ENCODE data around the gene POU6F2. TPM values are rescaled to one million over a fixed set of nuclear protein-coding genes. Genes with fewer than 3 reads are reported as not detected.

The POU6F2 gene
- total RNA-seq, 1 donor from 2014 or later = 0.44 TPM

- intact Hi-C loops (cut with micrococcal nuclease) = no loop called here
- H3K36me3 ChIP-seq = no peaks in the 10 kb centered on the region
- no peak for DNase-seq
- peaks cover 18% of the 10 kb centered on the region for H3K27me3 ChIP-seq (ENCODE audit: low read depth)
- H3K27ac ChIP-seq (replicated peaks) = no peak overlapping the region
- TF ChIP-seq, protein P1, sequence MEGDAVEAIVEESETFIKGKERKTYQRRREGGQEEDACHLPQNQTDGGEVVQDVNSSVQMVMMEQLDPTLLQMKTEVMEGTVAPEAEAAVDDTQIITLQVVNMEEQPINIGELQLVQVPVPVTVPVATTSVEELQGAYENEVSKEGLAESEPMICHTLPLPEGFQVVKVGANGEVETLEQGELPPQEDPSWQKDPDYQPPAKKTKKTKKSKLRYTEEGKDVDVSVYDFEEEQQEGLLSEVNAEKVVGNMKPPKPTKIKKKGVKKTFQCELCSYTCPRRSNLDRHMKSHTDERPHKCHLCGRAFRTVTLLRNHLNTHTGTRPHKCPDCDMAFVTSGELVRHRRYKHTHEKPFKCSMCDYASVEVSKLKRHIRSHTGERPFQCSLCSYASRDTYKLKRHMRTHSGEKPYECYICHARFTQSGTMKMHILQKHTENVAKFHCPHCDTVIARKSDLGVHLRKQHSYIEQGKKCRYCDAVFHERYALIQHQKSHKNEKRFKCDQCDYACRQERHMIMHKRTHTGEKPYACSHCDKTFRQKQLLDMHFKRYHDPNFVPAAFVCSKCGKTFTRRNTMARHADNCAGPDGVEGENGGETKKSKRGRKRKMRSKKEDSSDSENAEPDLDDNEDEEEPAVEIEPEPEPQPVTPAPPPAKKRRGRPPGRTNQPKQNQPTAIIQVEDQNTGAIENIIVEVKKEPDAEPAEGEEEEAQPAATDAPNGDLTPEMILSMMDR (IDR thresholded peaks at IDR 0.05; ENCODE audit: borderline replicate concordance) = no peak
- no peak overlapping the region for H3K4me3 ChIP-seq
- no peaks in the 10 kb centered on the region for H3K9me3 ChIP-seq (replicated peaks)
- no peaks in the 10 kb centered on the region for H3K4me1 ChIP-seq
Measured at GRCh38 chr7:39509912-39510311, 532.2 kb downstream of the POU6F2 start.

DNA sequence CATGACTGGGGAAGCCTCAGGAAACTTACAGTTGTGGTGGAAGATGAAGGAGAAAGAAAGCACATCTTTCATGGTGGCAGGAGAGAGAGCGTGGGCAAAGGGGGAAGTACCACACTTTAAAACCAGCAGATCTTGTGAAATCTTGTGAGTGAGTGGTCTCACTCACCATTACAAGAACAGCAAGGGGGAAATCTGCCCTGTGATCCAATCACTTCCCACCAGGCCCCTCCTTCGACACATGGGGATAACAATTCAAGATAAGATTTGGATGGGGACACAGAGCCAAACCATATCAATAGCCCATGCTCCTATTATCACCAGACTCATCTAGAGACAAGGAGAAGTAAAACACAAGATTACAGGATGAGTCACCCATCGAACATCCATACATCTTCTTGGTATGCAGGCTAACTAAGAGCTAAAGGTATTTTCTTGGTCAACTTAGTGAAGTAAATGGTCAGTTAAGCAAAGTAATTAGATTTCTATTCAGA is 533.2 kb downstream of the POU6F2 start:
- intact Hi-C loops (cut with micrococcal nuclease) = no loop called here
- H3K27me3 ChIP-seq (ENCODE audit: low read depth) = peaks cover 23% of the 10 kb centered on the region
- no peak for DNase-seq
- no peak overlapping the region for H3K27ac ChIP-seq (replicated peaks)
- peaks cover 3% of the 10 kb centered on the region for H3K9me3 ChIP-seq (replicated peaks)
- H3K4me1 ChIP-seq = no peaks in the 10 kb centered on the region
- TF ChIP-seq, protein P1 (IDR thresholded peaks at IDR 0.05; ENCODE audit: borderline replicate concordance) = no peak
- H3K4me3 ChIP-seq = no peak overlapping the region
- H3K36me3 ChIP-seq = no peaks in the 10 kb centered on the region

DNA sequence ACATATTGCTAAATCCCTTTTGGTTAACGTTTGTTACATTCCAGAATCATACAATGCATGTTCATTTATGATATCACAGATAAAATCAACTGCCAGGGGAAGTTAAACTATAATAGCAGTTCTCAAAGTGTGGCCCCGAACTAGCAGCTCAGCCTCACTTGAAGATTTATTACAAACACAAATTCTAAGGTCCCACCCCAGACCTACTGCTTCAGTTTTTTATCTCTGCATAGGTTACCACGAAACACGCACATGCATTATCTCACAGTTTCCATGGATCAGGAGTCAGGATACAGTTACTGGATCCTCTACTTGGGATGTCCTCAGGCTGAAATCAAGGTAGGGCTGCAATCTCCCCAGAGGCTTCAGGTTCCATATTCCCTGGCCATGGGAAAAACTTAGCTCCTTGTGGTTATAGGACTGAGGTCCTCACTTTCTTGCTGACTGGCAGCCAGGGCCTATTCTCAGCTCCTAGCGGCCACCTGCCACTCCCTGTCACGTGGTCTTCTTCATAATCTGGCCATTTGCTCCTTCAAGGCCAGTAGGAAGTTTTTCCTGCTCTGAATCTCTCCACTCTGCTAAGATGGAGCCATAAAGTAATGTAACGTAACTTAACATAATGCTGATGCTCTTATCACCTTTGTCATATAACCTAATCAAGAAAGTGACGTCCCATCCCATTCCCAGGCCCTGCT is 538.0 kb downstream of the POU6F2 start:
- TF ChIP-seq, protein P1 (IDR thresholded peaks at IDR 0.05; ENCODE audit: borderline replicate concordance) = no peak
- H3K4me3 ChIP-seq = no peak overlapping the region
- peaks cover 19% of the 10 kb centered on the region for H3K27me3 ChIP-seq (ENCODE audit: low read depth)
- H3K27ac ChIP-seq (replicated peaks) = no peak overlapping the region
- intact Hi-C loops (cut with micrococcal nuclease) = loop anchor here (5.0 kb wide), 1 partner anchor 718 kb away; no protein-coding TSS in a partner anchor
- H3K9me3 ChIP-seq (replicated peaks) = peaks cover 4% of the 10 kb centered on the region
- H3K36me3 ChIP-seq = no peaks in the 10 kb centered on the region
- no peak for DNase-seq
- H3K4me1 ChIP-seq = no peaks in the 10 kb centered on the region

DNA sequence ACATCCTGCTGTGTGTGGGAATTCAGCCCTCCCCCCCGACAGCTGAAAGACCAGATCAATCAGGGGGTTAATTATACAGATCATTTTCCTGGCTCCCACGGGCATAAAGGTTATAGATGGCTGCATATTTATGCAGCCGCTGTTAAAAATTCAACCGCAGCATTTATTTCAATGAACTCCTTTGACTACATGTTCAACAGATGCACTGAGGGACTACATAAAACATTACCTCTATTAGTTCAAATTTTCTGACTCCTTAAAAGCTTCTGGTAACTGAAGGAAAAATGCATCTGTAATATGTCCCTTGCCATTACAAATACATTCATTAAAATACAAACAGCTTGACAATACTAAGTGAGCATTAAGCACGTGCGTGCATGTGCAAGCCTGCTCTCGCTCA is 538.8 kb downstream of the POU6F2 start:
- TF ChIP-seq, protein P1 (IDR thresholded peaks at IDR 0.05; ENCODE audit: borderline replicate concordance) = no peak

DNA sequence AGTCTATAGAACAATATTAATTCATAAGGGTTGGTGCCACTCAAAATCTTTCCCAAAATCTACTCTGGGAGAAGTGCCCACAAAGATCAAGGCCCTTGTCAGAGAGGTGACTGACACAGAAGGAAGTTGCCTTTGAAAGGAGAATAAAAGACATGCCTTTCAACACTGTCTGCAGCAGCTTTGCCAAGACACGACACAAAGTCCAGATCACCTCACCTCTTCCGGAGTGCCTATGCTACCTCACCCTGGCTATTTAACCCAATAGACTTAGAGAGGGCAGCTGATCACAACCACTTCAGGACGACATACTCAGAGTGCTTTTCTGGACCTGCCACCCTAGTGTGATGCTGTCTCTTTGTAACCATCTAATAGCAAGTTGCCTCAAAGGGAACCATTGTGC is 539.5 kb downstream of the POU6F2 start:
- intact Hi-C loops (cut with micrococcal nuclease) = loop anchor here (5.0 kb wide), 1 partner anchor 720 kb away; no protein-coding TSS in a partner anchor
- H3K9me3 ChIP-seq (replicated peaks) = peaks cover 4% of the 10 kb centered on the region
- no peak overlapping the region for H3K4me3 ChIP-seq
- no peak for DNase-seq
- H3K27me3 ChIP-seq (ENCODE audit: low read depth) = peaks cover 22% of the 10 kb centered on the region
- no peaks in the 10 kb centered on the region for H3K4me1 ChIP-seq
- TF ChIP-seq, protein P1 (IDR thresholded peaks at IDR 0.05; ENCODE audit: borderline replicate concordance) = no peak
- H3K27ac ChIP-seq (replicated peaks) = no peak overlapping the region
- no peaks in the 10 kb centered on the region for H3K36me3 ChIP-seq

More for the DNA sequence above, 538.8 kb downstream of the POU6F2 start:
- Histone ChIP-seq H3K27me3 (ENCODE audit: low read depth) (peaks cover 23% of the 10 kb centered on the region), H3K9me3 (replicated peaks) (peaks cover 4% of the 10 kb centered on the region), H3K4me1 (no peaks in the 10 kb centered on the region), H3K27ac (replicated peaks) (no peak overlapping the region), H3K4me3 (no peak overlapping the region), H3K36me3 (no peaks in the 10 kb centered on the region)
- no peak for DNase-seq
- intact Hi-C loops (cut with micrococcal nuclease) = loop anchor here (5.0 kb wide), 1 partner anchor 719 kb away; no protein-coding TSS in a partner anchor

Other genes starting within 250 kb of the POU6F2 start
- 43.7 TPM for gene VPS41, start 68.7 kb upstream of the POU6F2 start, total RNA-seq